HEK293 (cell line): ENCODE measurements around the gene MAEA.

Experiments used
- BCL11B ChIP-seq: fragments of 450-650 bp; formaldehyde crosslinking; IDR thresholded peaks from 2 replicates; pipeline ENCODE4 v1.5.1; 2016; ENCODE audit warnings: low read depth, missing biosample characterization, missing genetic modification characterization
- CTCF ChIP-seq: fragments of 450-650 bp; formaldehyde crosslinking; IDR thresholded peaks from 2 replicates; pipeline ENCODE4 v1.5.1; 2016; ENCODE audit warnings: missing biosample characterization, missing genetic modification characterization
- PBX3 ChIP-seq: sonication (generic); formaldehyde crosslinking; IDR thresholded peaks from 2 replicates; pipeline ENCODE4 v1.8.1; 2022; ENCODE audit warnings: mild to moderate bottlenecking, moderate library complexity, missing genetic modification reagents
- REST ChIP-seq: fragments of 450-650 bp; formaldehyde crosslinking; IDR thresholded peaks from 2 replicates; pipeline ENCODE4 v1.5.1; 2016; ENCODE audit warnings: missing biosample characterization, missing genetic modification characterization
- ZBTB11 ChIP-seq: fragments of 450-650 bp; formaldehyde crosslinking; conservative IDR thresholded peaks from 2 replicates; pipeline ENCODE4 v1.5.1; 2016; ENCODE audit warnings: low read depth, missing biosample characterization, missing genetic modification characterization
- ZNF518A ChIP-seq: fragments of 450-650 bp; formaldehyde crosslinking; conservative IDR thresholded peaks from 2 replicates; pipeline ENCODE4 v1.5.1; 2016; ENCODE audit warnings: low read depth, missing biosample characterization, missing genetic modification characterization
- ZNF555 ChIP-seq: fragments of 450-650 bp; formaldehyde crosslinking; conservative IDR thresholded peaks from 2 replicates; pipeline ENCODE4 v1.5.1; 2017; ENCODE audit warnings: missing biosample characterization, mild to moderate bottlenecking, missing genetic modification characterization, inconsistent platforms

- TF ChIP-seq CTCF (tag by site-specific recombination): no peak
- TF ChIP-seq ZNF518A: no peak
- TF ChIP-seq ZBTB11 (tag by site-specific recombination): no peak
- TF ChIP-seq ZNF555 (tag by site-specific recombination): no peak
- TF ChIP-seq PBX3 (CRISPR knock-in tag): no peak
- no peak for TF ChIP-seq BCL11B
- no peak for TF ChIP-seq REST (tag by site-specific recombination)
Observed at GRCh38 chr4:1246901-1247863, 42.5 kb upstream of the MAEA start.
